T-cell (primary cell): ENCODE data around the gene EIF4G3. TPM values are rescaled to one million over a fixed set of nuclear protein-coding genes. Genes with fewer than 3 reads are reported as not detected.
"Not testable (repeated sequence)": the region's sequence is repeated elsewhere in the genome, so short reads cannot be mapped to it uniquely, and the experiment has no call there.

Experiments
- ATAC-seq, 4 experiments: fragments of 200-7000 bp in 3 of 4; fragments of 150-1000 bp in 1 of 4; cut with Tn5 transposase; replicated peaks in 1 of 4; 1 replicate in 3 of 4; 2 replicates in 1 of 4; pipeline ENCODE4 v1.10.0; 2021; ENCODE audit warnings: moderate library complexity in 3 of 4, mild to moderate bottlenecking in 2 of 4, moderate number of reproducible peaks in 1 of 4
- CTCF ChIA-PET, 2 donors: fragments of 300-600 bp; sonication (Branson Sonifier 250); formaldehyde crosslinking; loops; one replicate each; lab custom pipeline; 2022; ENCODE audit warnings: antibody characterized with exemption in 2 of 2; lab: Charles Lee
- POLR2A ChIA-PET, 2 donors: fragments of 300-600 bp; sonication (Branson Sonifier 250); formaldehyde crosslinking; loops; one replicate each; lab custom pipeline; 2022; ENCODE audit warnings: antibody characterized with exemption in 2 of 2; lab: Charles Lee
- DNase-seq, 35 experiments: peaks; one replicate each; pipeline versions ENCODE4 v3.0.0 to v3.0.0-alpha.2; 2013 to 2023
- H3K27ac ChIP-seq: one replicate; pipeline ENCODE4 v1.5.1; 2013; ENCODE audit warnings: low read length
- H3K27me3 ChIP-seq, 2 experiments: replicated peaks in 1 of 2; 1 replicate in 1 of 2; 2 replicates in 1 of 2; pipeline versions ENCODE4 v1.6.1 to v1.7.0; 2013; ENCODE audit warnings: low read length in 1 of 2, mixed read lengths in 1 of 2; ENCODE audit not compliant: control insufficient read depth in 2 of 2, insufficient read depth in 2 of 2; ENCODE audit errors: extremely low read depth in 1 of 2
- H3K36me3 ChIP-seq, 2 donors: 1 replicate in 1 of 2; 2 replicates in 1 of 2; pipeline versions ENCODE4 v1.6.1 to v1.7.0; 2013; ENCODE audit warnings: low read length in 1 of 2; ENCODE audit not compliant: control insufficient read depth in 2 of 2, insufficient read depth in 1 of 2; ENCODE audit errors: extremely low read depth in 1 of 2
- H3K4me1 ChIP-seq, 2 experiments: 1 replicate in 1 of 2; 2 replicates in 1 of 2; pipeline versions ENCODE4 v1.6.1 to v1.7.0; 2013; ENCODE audit warnings: low read length in 2 of 2, mixed read lengths in 1 of 2; ENCODE audit not compliant: insufficient read depth in 2 of 2, control insufficient read depth in 1 of 2; ENCODE audit errors: extremely low read depth in 1 of 2
- H3K4me3 ChIP-seq, 2 donors: 1 replicate in 1 of 2; 2 replicates in 1 of 2; pipeline versions ENCODE4 v1.5.1 to v1.7.0; 2013; ENCODE audit warnings: mild to moderate bottlenecking in 2 of 2, low read length in 1 of 2, moderate library complexity in 1 of 2; ENCODE audit not compliant: control insufficient read depth in 1 of 2; ENCODE audit errors: extremely low read depth in 1 of 2
- H3K9me3 ChIP-seq: 2 replicates; pipeline ENCODE4 v1.7.0; 2013
- H3K27ac Mint-ChIP-seq, 2 donors: one replicate each; pipeline ENCODE4 v1.8.0; 2020 to 2021; ENCODE audit warnings: mild to moderate bottlenecking in 2 of 2, mixed read lengths in 2 of 2
- H3K27me3 Mint-ChIP-seq, 2 donors: one replicate each; pipeline ENCODE4 v1.8.0; 2021 to 2022; ENCODE audit warnings: mixed read lengths in 2 of 2
- H3K36me3 Mint-ChIP-seq: one replicate; pipeline ENCODE4 v1.8.0; 2021; ENCODE audit warnings: mixed read lengths
- H3K4me1 Mint-ChIP-seq, 3 donors: one replicate each; pipeline ENCODE4 v1.8.0; 2020 to 2022; ENCODE audit warnings: mixed read lengths in 3 of 3, mild to moderate bottlenecking in 1 of 3
- H3K4me3 Mint-ChIP-seq, 3 donors: one replicate each; pipeline ENCODE4 v1.8.0; 2020 to 2022; ENCODE audit warnings: mild to moderate bottlenecking in 3 of 3, mixed read lengths in 3 of 3, moderate library complexity in 3 of 3
- H3K9me3 Mint-ChIP-seq, 3 donors: one replicate each; pipeline ENCODE4 v1.8.0; 2020 to 2022; ENCODE audit warnings: mixed read lengths in 3 of 3
- WGBS: methylation state at CpG from one replicate; pipeline ENCODE4 v1.1.5; 2013; ENCODE audit warnings: missing lambda C conversion rate; ENCODE audit not compliant: insufficient coverage; 5-methylcytosine and 5-hydroxymethylcytosine counted together
- total RNA-seq, 35 experiments: library from RNA in 6 of 35; stranded (reverse) in 6 of 35; fragments of 120-200 nt in 1 of 35; gene quantifications; one replicate each; pipeline versions ENCODE4 v1.2.1 to v1.2.4 and lab custom pipeline; 2013 to 2026

The EIF4G3 gene
- total RNA-seq, 5 donors from 2014 or later (not counting 1 experiment from before 2014, with no cell fraction given) = 16.8 to 34.1 (median 20.8) TPM

GRCh38 chr1:21060523-21060922 is 116.2 kb downstream of the EIF4G3 start:
- Histone ChIP-seq H3K4me3 (no peak overlapping the region), H3K27me3 (no peaks in the 10 kb centered on the region), H3K36me3 (no peaks in the 10 kb centered on the region), H3K4me1 (no peaks in the 10 kb centered on the region), H3K27ac (no peak overlapping the region), H3K9me3 (no peaks in the 10 kb centered on the region)
- peaks cover under 1% of the 10 kb centered on the region for H3K36me3 Mint-ChIP-seq
- ChIA-PET CTCF (no interaction called here), POLR2A (no interaction called here)
- DNase-seq = no peak
- no peak overlapping the region for H3K4me3 Mint-ChIP-seq
- no peaks in the 10 kb centered on the region for H3K27me3 Mint-ChIP-seq
- H3K4me1 Mint-ChIP-seq = no peaks in the 10 kb centered on the region
- no peak for ATAC-seq
- no peak overlapping the region for H3K27ac Mint-ChIP-seq
- H3K9me3 Mint-ChIP-seq = no peaks in the 10 kb centered on the region
- 97% methylated on average over 4 of the region's 5 CpGs for WGBS

GRCh38 chr1:21059021-21059420 is 117.7 kb downstream of the EIF4G3 start:
- H3K9me3 Mint-ChIP-seq = no peaks in the 10 kb centered on the region
- H3K9me3 ChIP-seq = no peaks in the 10 kb centered on the region
- peaks cover 2% of the 10 kb centered on the region for H3K36me3 Mint-ChIP-seq
- DNase-seq = no peak
- no peaks in the 10 kb centered on the region for H3K4me1 ChIP-seq
- no peak overlapping the region for H3K4me3 Mint-ChIP-seq
- CTCF ChIA-PET = no interaction called here
- H3K27ac Mint-ChIP-seq = no peak overlapping the region
- no peaks in the 10 kb centered on the region for H3K27me3 ChIP-seq
- no peak overlapping the region for H3K4me3 ChIP-seq
- POLR2A ChIA-PET = no interaction called here
- no peaks in the 10 kb centered on the region for H3K4me1 Mint-ChIP-seq
- no peaks in the 10 kb centered on the region for H3K27me3 Mint-ChIP-seq
- ATAC-seq = no peak
- no peak overlapping the region for H3K27ac ChIP-seq
- no peaks in the 10 kb centered on the region for H3K36me3 ChIP-seq

- Mint-ChIP-seq H3K9me3 (no peaks in the 10 kb centered on the region), H3K4me1 (no peaks in the 10 kb centered on the region), H3K27me3 (no peaks in the 10 kb centered on the region), H3K27ac (peak overlapping the region in 1 of 2 donors; percentile 22), H3K4me3 (no peak overlapping the region), H3K36me3 (peaks cover 2% of the 10 kb centered on the region)
- ChIA-PET POLR2A (no interaction called here), CTCF (no interaction called here)
- Histone ChIP-seq H3K36me3 (no peaks in the 10 kb centered on the region), H3K27ac (no peak overlapping the region), H3K9me3 (no peaks in the 10 kb centered on the region), H3K27me3 (no peaks in the 10 kb centered on the region), H3K4me3 (no peak overlapping the region), H3K4me1 (no peaks in the 10 kb centered on the region)
- DNase-seq = no peak
- ATAC-seq = no peak
- 88% methylated on average over 1 of the region's 3 CpGs for WGBS
Measured at GRCh38 chr1:21058035-21058793, 118.5 kb downstream of the EIF4G3 start.

- H3K4me1 ChIP-seq, H3K9me3 Mint-ChIP-seq, H3K9me3 ChIP-seq, CTCF ChIA-PET, H3K4me3 ChIP-seq, POLR2A ChIA-PET, H3K27me3 ChIP-seq, H3K36me3 ChIP-seq, H3K27me3 Mint-ChIP-seq, H3K27ac ChIP-seq, DNase-seq, H3K27ac Mint-ChIP-seq, H3K4me1 Mint-ChIP-seq, H3K4me3 Mint-ChIP-seq, ATAC-seq: not testable (repeated sequence)
- 100% methylated on average over 3 of the region's 59 CpGs for WGBS
- peaks cover 15% of the 10 kb centered on the region for H3K36me3 Mint-ChIP-seq
Measured at GRCh38 chr1:21053189-21053928, 123.3 kb downstream of the EIF4G3 start.

- no peaks in the 10 kb centered on the region for H3K4me1 Mint-ChIP-seq
- ATAC-seq = no peak
Measured at GRCh38 chr1:21052034-21052433, 124.7 kb downstream of the EIF4G3 start.

GRCh38 chr1:21051177-21051825 is 125.4 kb downstream of the EIF4G3 start:
- Histone ChIP-seq H3K4me3 (no peak overlapping the region), H3K36me3 (no peaks in the 10 kb centered on the region), H3K4me1 (no peaks in the 10 kb centered on the region), H3K27ac (no peak overlapping the region), H3K9me3 (no peaks in the 10 kb centered on the region), H3K27me3 (no peaks in the 10 kb centered on the region)
- Mint-ChIP-seq H3K27ac (no peak overlapping the region), H3K4me1 (no peaks in the 10 kb centered on the region), H3K36me3 (peaks cover 15% of the 10 kb centered on the region), H3K27me3 (no peaks in the 10 kb centered on the region), H3K9me3 (no peaks in the 10 kb centered on the region), H3K4me3 (no peak overlapping the region)
- DNase-seq = no peak
- POLR2A ChIA-PET = no interaction called here
- no CpG with 5 or more reads among the region's 2 CpGs for WGBS
- ATAC-seq = no peak
- CTCF ChIA-PET = no interaction called here

More at GRCh38 chr1:21052034-21052433, 124.7 kb downstream of the EIF4G3 start:
- Histone ChIP-seq H3K27me3 (no peaks in the 10 kb centered on the region), H3K27ac (no peak overlapping the region), H3K4me1 (no peaks in the 10 kb centered on the region), H3K9me3 (no peaks in the 10 kb centered on the region), H3K36me3 (no peaks in the 10 kb centered on the region), H3K4me3 (no peak overlapping the region)
- 85% methylated on average over 3 of the region's 3 CpGs for WGBS
- no peaks in the 10 kb centered on the region for H3K9me3 Mint-ChIP-seq
- H3K27me3 Mint-ChIP-seq = no peaks in the 10 kb centered on the region
- H3K36me3 Mint-ChIP-seq = peaks cover 15% of the 10 kb centered on the region
- ChIA-PET POLR2A (no interaction called here), CTCF (no interaction called here)
- DNase-seq = no peak
- no peak overlapping the region for H3K4me3 Mint-ChIP-seq
- H3K27ac Mint-ChIP-seq = no peak overlapping the region
